BLaER1 treated with 17β-estradiol and CSF1 and Interleukin-3, amounts not matched to agents 10 nM and 100 nM (cell line): ENCODE results near the gene DNASE1L1.

ENCODE experiments used
- H3K27ac ChIP-seq, 11 experiments: shearing (Covaris generic); formaldehyde crosslinking; 2 replicates each; pipeline ENCODE4 v1.8.1; 2022
- H3K27me3 ChIP-seq, 11 experiments: shearing (Covaris generic); formaldehyde crosslinking; 2 replicates each; pipeline ENCODE4 v1.8.1; 2022
- H3K36me3 ChIP-seq, 11 experiments: shearing (Covaris generic); formaldehyde crosslinking; 2 replicates each; pipeline ENCODE4 v1.8.1; 2022
- H3K4me1 ChIP-seq, 10 experiments: shearing (Covaris generic); formaldehyde crosslinking; 2 replicates each; pipeline ENCODE4 v1.8.1; 2022
- H3K4me2 ChIP-seq, 11 experiments: shearing (Covaris generic); formaldehyde crosslinking; 2 replicates each; pipeline ENCODE4 v1.8.1; 2022
- H3K4me3 ChIP-seq, 10 experiments: shearing (Covaris generic); formaldehyde crosslinking; 2 replicates each; pipeline ENCODE4 v1.8.1; 2022
- H3K9ac ChIP-seq, 11 experiments: shearing (Covaris generic); formaldehyde crosslinking; 2 replicates each; pipeline ENCODE4 v1.8.1; 2022
- H3K9me3 ChIP-seq, 11 experiments: shearing (Covaris generic); formaldehyde crosslinking; replicated peaks in 1 of 11; 2 replicates each; pipeline ENCODE4 v1.8.1; 2022
- H4K20me1 ChIP-seq, 11 experiments: shearing (Covaris generic); formaldehyde crosslinking; 2 replicates each; pipeline ENCODE4 v1.8.1; 2022
- Cebpa-rat ChIP-seq, 11 experiments: shearing (Covaris generic); IDR thresholded peaks; 2 replicates each; pipeline ENCODE4 v1.8.1; 2022

The DNASE1L1 gene

DNA sequence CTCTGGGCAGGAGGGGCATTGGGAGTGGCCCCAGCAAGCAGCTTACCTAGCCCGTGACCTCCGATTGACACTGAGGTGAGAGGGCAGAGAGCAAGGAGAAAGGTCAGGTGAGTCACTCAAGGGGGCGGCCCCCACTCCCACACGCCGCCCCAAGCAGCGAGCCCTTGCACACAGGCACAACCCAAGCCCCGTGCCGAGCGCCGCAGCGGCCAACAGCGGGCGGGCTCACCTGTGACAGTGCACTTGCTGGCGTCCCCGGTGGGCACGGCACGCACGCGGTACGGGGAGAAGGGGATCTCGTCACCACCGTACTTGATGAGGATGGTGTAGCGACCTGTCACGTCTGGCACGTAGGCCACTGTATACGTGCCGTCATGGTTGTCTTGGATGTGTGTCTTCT is 51.8 kb downstream of the DNASE1L1 start:
- H3K9ac ChIP-seq = no peak overlapping the region
- peaks cover 0 to 53% (median 0%) of the 10 kb centered on the region in 10 experiments; a peak in 4 of 20 replicates for H3K4me1 ChIP-seq
- no peak overlapping the region for H3K27ac ChIP-seq
- peaks cover 94 to 100% (median 98%) of the 10 kb centered on the region in 11 experiments for H3K36me3 ChIP-seq
- no peak overlapping the region for H3K4me3 ChIP-seq
- peaks cover 0 to 60% (median 25%) of the 10 kb centered on the region in 11 experiments; a peak in 15 of 22 replicates for H3K9me3 ChIP-seq
- peaks cover 22 to 100% (median 100%) of the 10 kb centered on the region in 11 experiments; a peak in 21 of 22 replicates for H4K20me1 ChIP-seq
- H3K27me3 ChIP-seq = peaks cover 0 to 42% (median 9%) of the 10 kb centered on the region in 11 experiments; a peak in 13 of 22 replicates
- no peak for TF ChIP-seq Cebpa-rat (IDR thresholded peaks at IDR 0.05)
- no peak overlapping the region for H3K4me2 ChIP-seq

DNA sequence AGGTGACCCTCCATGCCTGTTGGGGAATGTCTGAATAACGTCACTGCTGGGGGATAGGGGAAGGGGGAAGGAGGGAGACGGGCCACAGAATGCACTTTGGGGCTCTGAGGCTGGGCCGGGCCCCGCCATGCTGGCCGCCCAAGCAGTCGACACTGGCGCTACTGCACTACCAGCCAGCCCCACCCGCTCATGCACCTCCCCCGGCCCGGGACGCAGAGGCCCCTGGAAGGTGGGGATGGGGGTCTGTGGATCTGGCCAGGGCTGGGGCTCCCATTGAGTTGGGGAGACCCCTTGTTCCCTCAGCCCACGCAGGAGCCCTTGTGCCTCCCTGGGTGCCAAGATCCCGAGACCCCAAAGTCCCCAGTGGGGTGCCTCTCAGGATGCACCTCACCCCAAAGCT is 52.5 kb downstream of the DNASE1L1 start:
- Histone ChIP-seq H3K27me3 (peaks cover 0 to 48% (median 15%) of the 10 kb centered on the region in 11 experiments; a peak in 16 of 22 replicates), H3K9ac (no peak overlapping the region), H4K20me1 (peaks cover 25 to 100% (median 100%) of the 10 kb centered on the region in 11 experiments; a peak in 21 of 22 replicates), H3K4me3 (no peak overlapping the region), H3K27ac (no peak overlapping the region), H3K4me2 (no peak overlapping the region), H3K4me1 (peaks cover 0 to 59% (median 0%) of the 10 kb centered on the region in 10 experiments; a peak in 6 of 20 replicates), H3K36me3 (peaks cover 94 to 100% (median 98%) of the 10 kb centered on the region in 11 experiments), H3K9me3 (peaks cover 0 to 54% (median 19%) of the 10 kb centered on the region in 11 experiments; a peak in 13 of 22 replicates)
- no peak for TF ChIP-seq Cebpa-rat (IDR thresholded peaks at IDR 0.05)

DNA sequence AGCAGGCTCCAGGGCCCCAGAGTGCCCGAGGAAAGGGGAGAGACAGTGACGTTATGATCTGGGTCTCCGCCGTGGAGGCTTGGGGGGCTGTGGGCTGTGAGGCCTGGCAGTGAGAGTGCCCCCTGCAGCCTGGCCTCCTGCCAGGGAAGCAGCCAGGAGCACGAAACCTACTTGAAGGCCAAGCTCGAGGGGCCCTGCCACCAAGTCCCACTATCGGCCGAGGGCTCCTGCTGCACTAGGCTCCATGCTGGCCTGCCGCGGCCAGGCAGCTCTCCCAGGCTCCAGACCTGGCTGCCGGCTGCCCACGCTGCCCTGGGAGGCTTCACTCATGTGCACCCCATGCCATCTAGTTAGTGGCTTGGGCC is 53.3 kb downstream of the DNASE1L1 start:
- H3K4me3 ChIP-seq = no peak overlapping the region

DNA sequence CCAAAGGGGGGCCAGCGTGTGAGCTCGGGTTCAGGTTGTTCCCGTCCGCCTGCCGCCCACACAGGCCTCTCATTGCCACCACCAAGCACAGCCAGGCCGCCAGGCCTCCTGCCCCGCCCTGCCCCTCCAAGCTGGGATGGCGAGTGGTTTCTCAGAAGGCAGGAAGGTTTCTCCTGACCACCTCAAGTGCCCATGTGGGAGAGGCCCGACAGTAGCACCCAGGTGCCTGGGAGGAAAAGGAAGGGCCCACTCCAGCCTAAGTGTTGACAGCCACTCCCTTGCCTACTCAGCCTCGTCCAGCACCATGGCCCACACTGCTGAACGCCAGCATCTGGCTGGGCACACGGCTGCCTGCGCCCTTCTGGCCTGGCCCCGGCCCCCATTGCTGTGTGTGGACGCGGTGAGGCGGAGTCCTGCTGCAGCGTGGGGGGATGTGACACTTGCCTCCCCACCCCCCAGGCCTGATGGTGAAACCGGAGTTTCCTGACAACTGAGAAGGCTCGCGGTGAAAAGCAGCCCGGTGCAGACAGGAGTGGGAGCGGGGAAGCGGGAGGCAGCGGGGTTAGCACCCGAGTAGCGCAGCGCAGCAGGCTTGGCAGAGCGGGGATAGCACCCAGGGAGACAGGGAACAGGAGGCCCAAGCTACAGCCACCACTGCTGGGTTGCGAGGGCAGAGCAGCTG is 53.8 kb downstream of the DNASE1L1 start:
- Histone ChIP-seq H3K27ac (no peak overlapping the region; a peak in 1 of 22 replicates), H3K4me2 (no peak overlapping the region), H3K27me3 (peaks cover 0 to 61% (median 22%) of the 10 kb centered on the region in 11 experiments; a peak in 16 of 22 replicates), H4K20me1 (peaks cover 32 to 100% (median 100%) of the 10 kb centered on the region in 11 experiments; a peak in 21 of 22 replicates), H3K4me3 (no peak overlapping the region), H3K36me3 (peaks cover 94 to 100% (median 100%) of the 10 kb centered on the region in 11 experiments), H3K9me3 (peaks cover 0 to 45% (median 12%) of the 10 kb centered on the region in 11 experiments; a peak in 11 of 22 replicates), H3K4me1 (peaks cover 0 to 73% (median 0%) of the 10 kb centered on the region in 10 experiments; a peak in 7 of 20 replicates), H3K9ac (peak overlapping the region in 2 of 11 experiments; percentile 4 to 29; a peak in 2 of 22 replicates)
- TF ChIP-seq Cebpa-rat (IDR thresholded peaks at IDR 0.05) = no peak

More for the DNA sequence above, 53.3 kb downstream of the DNASE1L1 start:
- H3K4me2 ChIP-seq = no peak overlapping the region
- TF ChIP-seq Cebpa-rat (IDR thresholded peaks at IDR 0.05) = no peak
- H3K4me1 ChIP-seq = peaks cover 0 to 67% (median 0%) of the 10 kb centered on the region in 10 experiments; a peak in 7 of 20 replicates
- H3K27me3 ChIP-seq = peaks cover 0 to 56% (median 22%) of the 10 kb centered on the region in 11 experiments; a peak in 16 of 22 replicates
- H3K27ac ChIP-seq = no peak overlapping the region
- H3K9me3 ChIP-seq = peaks cover 0 to 49% (median 14%) of the 10 kb centered on the region in 11 experiments; a peak in 11 of 22 replicates
- H3K9ac ChIP-seq = peak overlapping the region in 2 of 11 experiments; percentile 4 to 29; a peak in 1 of 22 replicates
- peaks cover 94 to 100% (median 99%) of the 10 kb centered on the region in 11 experiments for H3K36me3 ChIP-seq
- peaks cover 32 to 100% (median 100%) of the 10 kb centered on the region in 11 experiments; a peak in 21 of 22 replicates for H4K20me1 ChIP-seq

DNA sequence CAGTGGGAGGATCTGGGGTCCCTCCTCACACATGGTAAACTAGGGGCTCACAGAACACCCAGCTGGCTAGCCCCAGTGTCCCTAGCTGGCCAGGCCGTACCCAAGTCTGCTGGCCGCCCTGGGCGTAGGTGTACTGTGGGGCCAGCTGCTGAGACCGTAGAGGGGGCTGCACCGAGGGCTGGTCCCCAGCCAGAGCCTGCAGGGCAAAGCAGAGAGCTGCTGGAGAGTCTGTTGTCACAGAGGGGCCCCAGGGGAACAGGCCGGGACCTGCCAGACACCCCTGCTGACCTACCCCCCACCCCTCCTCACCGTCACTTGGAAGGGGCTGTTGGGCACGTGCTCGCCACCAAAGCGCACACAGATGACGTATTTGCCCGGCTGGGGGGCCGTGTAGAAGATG is 54.5 kb downstream of the DNASE1L1 start:
- Histone ChIP-seq H3K4me3 (no peak overlapping the region), H3K27ac (no peak overlapping the region), H3K4me2 (no peak overlapping the region), H3K36me3 (peaks cover 94 to 100% (median 100%) of the 10 kb centered on the region in 11 experiments), H3K9me3 (peaks cover 0 to 43% (median 7%) of the 10 kb centered on the region in 11 experiments; a peak in 9 of 22 replicates), H3K27me3 (peaks cover 0 to 67% (median 25%) of the 10 kb centered on the region in 11 experiments; a peak in 16 of 22 replicates), H3K9ac (no peak overlapping the region; a peak in 1 of 22 replicates), H4K20me1 (peaks cover 32 to 100% (median 100%) of the 10 kb centered on the region in 11 experiments; a peak in 21 of 22 replicates), H3K4me1 (peaks cover 0 to 80% (median 2%) of the 10 kb centered on the region in 10 experiments; a peak in 11 of 20 replicates)
- TF ChIP-seq Cebpa-rat (IDR thresholded peaks at IDR 0.05) = no peak

DNA sequence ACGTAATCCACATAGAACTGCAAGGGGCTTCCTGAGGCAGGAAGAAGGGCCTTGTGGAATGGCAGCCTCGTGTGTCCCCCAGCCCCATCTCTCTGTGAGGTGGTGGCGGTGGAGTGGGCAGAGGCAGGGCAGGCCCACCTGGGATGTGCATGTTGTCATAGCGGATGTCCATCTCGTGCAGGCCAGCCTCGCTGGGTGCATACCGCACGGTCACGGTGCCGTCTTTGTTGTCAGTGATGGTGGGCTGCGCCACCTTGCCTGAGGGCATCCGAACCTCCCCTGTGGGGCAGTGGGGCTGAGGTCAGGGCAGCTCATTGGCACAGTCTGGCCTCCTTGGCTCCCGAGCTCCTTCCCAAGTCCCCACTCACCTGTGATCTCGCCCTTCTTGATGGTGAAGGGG is 55.0 kb downstream of the DNASE1L1 start:
- no peak overlapping the region for H3K4me2 ChIP-seq
- peaks cover 0 to 44% (median 6%) of the 10 kb centered on the region in 11 experiments; a peak in 9 of 22 replicates for H3K9me3 ChIP-seq
- H3K4me1 ChIP-seq = peaks cover 0 to 83% (median 7%) of the 10 kb centered on the region in 10 experiments; a peak in 12 of 20 replicates
- H3K9ac ChIP-seq = no peak overlapping the region; a peak in 1 of 22 replicates
- no peak overlapping the region for H3K27ac ChIP-seq
- no peak overlapping the region for H3K4me3 ChIP-seq
- H3K36me3 ChIP-seq = peaks cover 94 to 100% (median 100%) of the 10 kb centered on the region in 11 experiments
- peaks cover 0 to 67% (median 27%) of the 10 kb centered on the region in 11 experiments; a peak in 16 of 22 replicates for H3K27me3 ChIP-seq
- H4K20me1 ChIP-seq = peaks cover 32 to 100% (median 100%) of the 10 kb centered on the region in 11 experiments; a peak in 21 of 22 replicates
- TF ChIP-seq Cebpa-rat (IDR thresholded peaks at IDR 0.05) = no peak

DNA sequence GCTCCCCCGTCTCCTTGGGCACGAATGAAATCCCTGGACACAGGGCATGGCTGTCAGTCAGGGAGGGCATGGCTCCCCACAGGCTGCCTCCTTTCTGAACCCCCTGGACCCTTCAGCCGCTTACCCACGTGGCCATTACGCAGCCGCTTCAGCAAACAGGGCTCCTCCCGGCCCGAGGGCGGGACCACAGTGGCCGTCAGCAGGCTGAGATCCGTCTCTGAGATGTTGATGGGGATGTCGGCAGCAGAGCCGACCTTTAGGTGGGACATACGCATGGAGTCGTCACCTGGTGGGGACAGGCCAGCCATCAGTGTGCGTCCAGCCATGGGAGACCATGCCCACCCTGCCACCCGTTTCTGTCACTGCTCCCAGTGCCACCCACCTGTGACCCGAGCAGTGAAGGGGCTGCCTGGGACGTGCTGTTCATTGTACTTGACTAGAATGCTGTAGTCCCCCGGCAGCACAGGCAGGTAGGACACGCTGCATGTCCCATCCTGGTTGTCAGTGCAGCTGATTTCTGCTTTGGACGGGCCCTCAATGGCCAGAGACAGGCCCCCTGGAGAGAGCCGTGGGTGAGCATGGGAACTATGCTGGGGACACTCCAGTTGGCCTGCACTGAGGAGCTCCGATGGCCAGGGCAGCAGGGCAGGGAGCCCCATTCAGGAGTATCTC is 55.7 kb downstream of the DNASE1L1 start:
- H3K27ac ChIP-seq = no peak overlapping the region
- H3K4me1 ChIP-seq = peaks cover 0 to 83% (median 14%) of the 10 kb centered on the region in 10 experiments; a peak in 15 of 20 replicates
- no peak overlapping the region for H3K9ac ChIP-seq
- no peak overlapping the region for H3K4me3 ChIP-seq
- H3K36me3 ChIP-seq = peaks cover 92 to 100% (median 100%) of the 10 kb centered on the region in 11 experiments
- no peak for TF ChIP-seq Cebpa-rat (IDR thresholded peaks at IDR 0.05)
- H3K4me2 ChIP-seq = no peak overlapping the region
- peaks cover 0 to 61% (median 32%) of the 10 kb centered on the region in 11 experiments; a peak in 16 of 22 replicates for H3K27me3 ChIP-seq
- peaks cover 0 to 40% (median 6%) of the 10 kb centered on the region in 11 experiments; a peak in 9 of 22 replicates for H3K9me3 ChIP-seq
- peaks cover 32 to 100% (median 100%) of the 10 kb centered on the region in 11 experiments; a peak in 21 of 22 replicates for H4K20me1 ChIP-seq

DNA sequence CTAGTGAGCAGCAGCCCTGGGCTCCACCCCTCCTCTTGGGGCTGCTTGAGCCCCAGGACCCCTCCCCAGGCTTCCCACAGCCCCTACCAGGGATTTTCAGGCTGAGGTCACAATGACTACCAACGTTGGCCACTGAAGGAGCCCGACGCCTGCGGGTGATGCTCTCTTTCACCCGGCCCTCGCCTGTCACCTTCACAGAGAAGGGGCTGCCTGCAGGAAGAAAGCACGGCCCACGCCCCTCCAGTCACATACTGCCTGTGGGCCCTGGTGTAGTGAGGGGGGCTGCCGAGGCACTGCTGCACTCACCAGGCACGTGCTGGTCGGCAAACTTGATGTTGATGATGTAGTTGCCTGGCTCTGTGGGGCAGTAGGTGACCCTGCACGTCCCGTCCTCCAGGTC is 56.6 kb downstream of the DNASE1L1 start:
- Histone ChIP-seq H3K36me3 (peaks cover 84 to 95% (median 92%) of the 10 kb centered on the region in 11 experiments), H4K20me1 (peaks cover 32 to 100% (median 97%) of the 10 kb centered on the region in 11 experiments; a peak in 21 of 22 replicates)

More for the DNA sequence above, 56.6 kb downstream of the DNASE1L1 start:
- TF ChIP-seq Cebpa-rat (IDR thresholded peaks at IDR 0.05) = no peak
- peaks cover 4 to 83% (median 22%) of the 10 kb centered on the region in 10 experiments; a peak in 19 of 20 replicates for H3K4me1 ChIP-seq
- no peak overlapping the region; a peak in 1 of 22 replicates for H3K4me2 ChIP-seq
- H3K9ac ChIP-seq = peak overlapping the region in 2 of 11 experiments; percentile 25 to 30; a peak in 2 of 22 replicates
- no peak overlapping the region for H3K4me3 ChIP-seq
- peaks cover 0 to 55% (median 32%) of the 10 kb centered on the region in 11 experiments; a peak in 16 of 22 replicates for H3K27me3 ChIP-seq
- no peak overlapping the region for H3K27ac ChIP-seq
- H3K9me3 ChIP-seq = peaks cover 0 to 32% (median 0%) of the 10 kb centered on the region in 11 experiments; a peak in 9 of 22 replicates
